DND-41 (cell line): ENCODE data around the gene CTCF.
A peak's percentile ranks its signal among the peaks of the same experiment; 100 is the strongest.

ENCODE experiments used
- ATAC-seq: fragments of 200-7000 bp; cut with Tn5 transposase; 3 replicates; pipeline ENCODE4 v1.9.1; 2021; ENCODE audit warnings: low read depth; ENCODE audit not compliant: insufficient read depth
- DNase-seq: peaks from one replicate; pipeline ENCODE4 v3.0.0-alpha.2; 2020
- H2AFZ ChIP-seq: 2 replicates; pipeline ENCODE4 v1.6.0; 2012; ENCODE audit warnings: low read depth, low read length
- H3K27ac ChIP-seq: 2 replicates; pipeline ENCODE4 v1.5.1; 2012; ENCODE audit warnings: low read length, inconsistent platforms
- H3K27me3 ChIP-seq: fragments of 200-600 bp; sonication (generic); 2 replicates; pipeline ENCODE4 v1.6.0; 2012; ENCODE audit warnings: low read length, mild to moderate bottlenecking, inconsistent platforms; ENCODE audit not compliant: insufficient read depth, poor library complexity
- H3K36me3 ChIP-seq: 2 replicates; pipeline ENCODE4 v1.5.1; 2012; ENCODE audit warnings: low read length, inconsistent platforms; ENCODE audit not compliant: insufficient read depth
- H3K4me1 ChIP-seq: 2 replicates; pipeline ENCODE4 v1.5.1; 2012; ENCODE audit warnings: mild to moderate bottlenecking, low read length; ENCODE audit not compliant: insufficient read depth
- H3K4me2 ChIP-seq: 2 replicates; pipeline ENCODE4 v1.6.0; 2012; ENCODE audit warnings: mild to moderate bottlenecking, moderate library complexity, low read length, inconsistent platforms; ENCODE audit not compliant: insufficient read depth
- H3K4me3 ChIP-seq, 2 experiments: fragments of 200-600 bp in 1 of 2; shearing (Covaris generic) in 1 of 2; 2 replicates each; pipeline ENCODE4 v1.5.1; 2012 to 2016; ENCODE audit warnings: inconsistent platforms in 2 of 2, low read length in 2 of 2, mild to moderate bottlenecking in 2 of 2, low read depth in 1 of 2, moderate library complexity in 1 of 2
- H3K79me2 ChIP-seq: 2 replicates; pipeline ENCODE4 v1.6.0; 2012; ENCODE audit warnings: low read length, inconsistent platforms; ENCODE audit not compliant: insufficient read depth
- H3K9ac ChIP-seq: 2 replicates; pipeline ENCODE4 v1.6.0; 2012; ENCODE audit warnings: low read depth, mild to moderate bottlenecking, inconsistent platforms, low read length, moderate library complexity
- H3K9me3 ChIP-seq: 2 replicates; pipeline ENCODE4 v1.5.1; 2012; ENCODE audit warnings: low read length, moderate library complexity, mild to moderate bottlenecking, inconsistent platforms; ENCODE audit not compliant: insufficient read depth, severe bottlenecking
- H4K20me1 ChIP-seq: 2 replicates; pipeline ENCODE4 v1.6.0; 2012; ENCODE audit warnings: low read length; ENCODE audit not compliant: insufficient read depth
- CTCF ChIP-seq: IDR thresholded peaks from 2 replicates; pipeline ENCODE4 v1.5.1; 2012; ENCODE audit warnings: borderline replicate concordance, low read length, moderate library complexity, mild to moderate bottlenecking; ENCODE audit not compliant: poor library complexity, severe bottlenecking; ENCODE audit errors: extremely low read depth
- EZH2 ChIP-seq: IDR thresholded peaks from 3 replicates; pipeline ENCODE4 v1.6.1; 2012; ENCODE audit warnings: borderline replicate concordance, low read depth, mild to moderate bottlenecking, moderate library complexity, low read length, inconsistent platforms; ENCODE audit not compliant: severe bottlenecking

The CTCF gene

GRCh38 chr16:67541391-67542263 is 20.7 kb upstream of the CTCF start:
- TF ChIP-seq CTCF, result no peak
- no peak for TF ChIP-seq EZH2
- no peaks in the 10 kb centered on the region for H3K27me3 ChIP-seq
- peaks cover 25% of the 10 kb centered on the region for H4K20me1 ChIP-seq
- H3K27ac ChIP-seq, result peak overlapping the region; percentile 27
- peaks cover 74% of the 10 kb centered on the region for H3K36me3 ChIP-seq
- DNase-seq (no peak), ATAC-seq (no peak)
- H3K79me2 ChIP-seq, result peaks cover 24% of the 10 kb centered on the region
- no peak overlapping the region for H2AFZ ChIP-seq
- no peak overlapping the region for H3K4me2 ChIP-seq
- no peak overlapping the region for H3K4me3 ChIP-seq
- no peak overlapping the region for H3K9ac ChIP-seq
- H3K9me3 ChIP-seq, result no peaks in the 10 kb centered on the region
- H3K4me1 ChIP-seq, result peaks cover 46% of the 10 kb centered on the region

DNA sequence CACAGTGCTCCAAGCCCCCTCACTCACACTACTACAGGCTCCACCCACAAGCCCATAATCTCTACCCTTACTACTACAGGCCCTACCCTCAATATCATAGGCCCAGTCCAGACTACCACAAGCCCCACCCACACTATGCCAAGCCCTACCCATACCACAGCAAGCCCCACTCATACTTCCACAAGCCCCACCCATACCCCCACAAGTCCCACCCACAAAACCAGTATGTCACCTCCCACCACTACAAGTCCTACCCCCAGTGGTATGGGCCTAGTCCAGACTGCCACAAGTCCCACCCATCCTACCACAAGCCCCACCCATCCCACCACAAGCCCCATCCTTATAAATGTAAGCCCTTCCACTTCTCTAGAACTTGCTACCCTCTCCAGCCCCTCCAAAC is 19.9 kb upstream of the CTCF start:
- H3K4me1 ChIP-seq, result peaks cover 46% of the 10 kb centered on the region
- H3K9ac ChIP-seq, result no peak overlapping the region
- ATAC-seq, result peak; percentile 81
- peak overlapping the region; percentile 15 for H3K27ac ChIP-seq
- H3K79me2 ChIP-seq, result peaks cover 23% of the 10 kb centered on the region
- H3K4me2 ChIP-seq, result no peak overlapping the region
- H2AFZ ChIP-seq, result no peak overlapping the region
- H4K20me1 ChIP-seq, result peaks cover 23% of the 10 kb centered on the region
- H3K4me3 ChIP-seq, result no peak overlapping the region
- no peaks in the 10 kb centered on the region for H3K9me3 ChIP-seq
- DNase-seq, result peak; percentile 94
- H3K36me3 ChIP-seq, result peaks cover 76% of the 10 kb centered on the region
- TF ChIP-seq CTCF (no peak), EZH2 (no peak)
- H3K27me3 ChIP-seq, result no peaks in the 10 kb centered on the region

DNA sequence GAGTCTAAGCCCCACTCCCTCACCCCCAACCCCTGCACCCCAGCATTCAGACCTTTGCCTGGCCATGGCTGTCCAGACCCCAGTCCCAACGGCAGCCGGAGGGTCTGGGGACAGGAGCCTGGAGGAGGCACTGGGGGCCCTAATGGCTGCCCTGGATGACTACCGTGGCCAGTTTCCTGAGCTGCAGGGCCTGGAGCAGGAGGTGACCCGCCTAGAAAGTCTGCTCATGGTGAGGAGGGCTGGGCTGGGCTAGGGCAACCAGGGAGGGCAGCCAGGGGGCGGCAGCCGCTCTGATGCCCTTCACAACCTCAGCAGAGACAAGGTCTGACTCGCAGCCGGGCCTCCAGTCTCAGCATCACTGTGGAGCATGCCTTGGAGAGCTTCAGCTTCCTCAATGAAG is 19.3 kb upstream of the CTCF start:
- H3K9ac ChIP-seq, result no peak overlapping the region
- H3K9me3 ChIP-seq, result no peaks in the 10 kb centered on the region
- no peak overlapping the region for H3K4me3 ChIP-seq
- peaks cover 50% of the 10 kb centered on the region for H3K4me1 ChIP-seq
- peak overlapping the region; percentile 32; the same call in 1 of the 2 replicates for H3K27ac ChIP-seq
- no peaks in the 10 kb centered on the region for H3K27me3 ChIP-seq
- peaks cover 23% of the 10 kb centered on the region for H4K20me1 ChIP-seq
- ATAC-seq (no peak), DNase-seq (no peak)
- peaks cover 21% of the 10 kb centered on the region for H3K79me2 ChIP-seq
- H3K36me3 ChIP-seq, result peaks cover 76% of the 10 kb centered on the region
- no peak overlapping the region for H2AFZ ChIP-seq
- no peak overlapping the region for H3K4me2 ChIP-seq
- TF ChIP-seq EZH2 (no peak), CTCF (peak; percentile 1)
